ENCODE results near the gene PIK3CD. TPM values are rescaled to one million over a fixed set of nuclear protein-coding genes. Genes with fewer than 3 reads are reported as not detected.
"Not testable (repeated sequence)": the region's sequence is repeated elsewhere in the genome, so short reads cannot be mapped to it uniquely, and the experiment has no call there.

The PIK3CD gene
- total RNA-seq, 4 donors from 2014 or later = 4.2 to 5.4 (median 5.0) TPM

DNA sequence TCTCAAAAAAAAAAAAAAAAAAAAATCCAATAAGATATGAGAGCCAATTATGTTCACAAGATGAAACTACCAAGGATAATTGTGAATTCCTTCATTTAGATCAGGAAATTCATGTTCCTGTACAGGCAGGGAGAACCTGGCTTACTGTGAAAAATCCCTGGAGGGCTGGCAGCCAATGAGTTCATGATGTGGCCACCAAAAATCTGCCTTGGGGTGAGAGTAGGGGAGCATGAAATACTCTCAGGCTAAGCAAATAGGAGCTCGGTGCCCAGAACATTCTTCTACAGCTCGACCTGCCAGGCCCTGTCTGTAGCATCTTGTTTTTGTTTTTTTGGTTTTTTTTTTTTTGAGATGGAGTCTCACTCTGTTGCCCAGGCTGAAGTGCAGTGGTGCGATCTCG, 50.1 kb downstream of the PIK3CD start:
- WGBS, 2 donors = 51 to 60% methylated on average over 4 of the region's 4 CpGs
- DNase-seq (ENCODE audit: low spot score in 2 of 2) = no peak
- intact Hi-C loops (cut with DNase I; ENCODE audit: low total_unique reads) = no loop called here
- no peak for TF ChIP-seq POLR2A (IDR thresholded peaks at IDR 0.05)
- H3K4me3 ChIP-seq (ENCODE audit: low read depth, poor library complexity, severe bottlenecking) = no peak overlapping the region

GRCh38 chr1:9703165-9703509, 51.6 kb downstream of the PIK3CD start:
- 92% methylated on average over 5 of the region's 5 CpGs for WGBS, 2 donors
- no peak for DNase-seq (ENCODE audit: low spot score in 2 of 2)
- no peak for TF ChIP-seq POLR2A (IDR thresholded peaks at IDR 0.05)
- intact Hi-C loops (cut with DNase I; ENCODE audit: low total_unique reads) = no loop called here
- no peak overlapping the region for H3K4me3 ChIP-seq (ENCODE audit: low read depth, poor library complexity, severe bottlenecking)

DNA sequence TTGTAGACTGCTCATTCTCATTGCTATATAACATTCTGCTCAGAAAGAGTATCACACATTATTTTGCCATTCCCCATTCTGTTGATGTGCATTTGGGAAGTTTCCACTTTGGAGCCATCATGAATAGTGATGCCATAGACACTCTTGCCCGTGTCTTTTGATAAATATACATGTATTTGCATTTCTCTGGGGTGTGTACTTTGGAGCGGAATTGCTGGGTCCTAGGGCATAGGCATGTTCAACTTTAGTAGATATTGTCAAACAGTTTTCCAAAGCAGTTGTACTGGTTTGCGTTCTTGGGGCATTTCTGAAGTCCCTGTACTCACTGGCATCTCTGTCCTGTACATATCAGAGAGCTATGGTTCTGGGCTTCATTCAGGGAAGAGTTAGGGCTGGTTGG, 52.1 kb downstream of the PIK3CD start:
- TF ChIP-seq POLR2A (IDR thresholded peaks at IDR 0.05) = no peak
- TF ChIP-seq, protein P1, sequence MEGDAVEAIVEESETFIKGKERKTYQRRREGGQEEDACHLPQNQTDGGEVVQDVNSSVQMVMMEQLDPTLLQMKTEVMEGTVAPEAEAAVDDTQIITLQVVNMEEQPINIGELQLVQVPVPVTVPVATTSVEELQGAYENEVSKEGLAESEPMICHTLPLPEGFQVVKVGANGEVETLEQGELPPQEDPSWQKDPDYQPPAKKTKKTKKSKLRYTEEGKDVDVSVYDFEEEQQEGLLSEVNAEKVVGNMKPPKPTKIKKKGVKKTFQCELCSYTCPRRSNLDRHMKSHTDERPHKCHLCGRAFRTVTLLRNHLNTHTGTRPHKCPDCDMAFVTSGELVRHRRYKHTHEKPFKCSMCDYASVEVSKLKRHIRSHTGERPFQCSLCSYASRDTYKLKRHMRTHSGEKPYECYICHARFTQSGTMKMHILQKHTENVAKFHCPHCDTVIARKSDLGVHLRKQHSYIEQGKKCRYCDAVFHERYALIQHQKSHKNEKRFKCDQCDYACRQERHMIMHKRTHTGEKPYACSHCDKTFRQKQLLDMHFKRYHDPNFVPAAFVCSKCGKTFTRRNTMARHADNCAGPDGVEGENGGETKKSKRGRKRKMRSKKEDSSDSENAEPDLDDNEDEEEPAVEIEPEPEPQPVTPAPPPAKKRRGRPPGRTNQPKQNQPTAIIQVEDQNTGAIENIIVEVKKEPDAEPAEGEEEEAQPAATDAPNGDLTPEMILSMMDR (IDR thresholded peaks at IDR 0.05) = no peak
- WGBS, 2 donors = 93 to 96% methylated on average over 3 of the region's 3 CpGs
- no peak overlapping the region for H3K4me3 ChIP-seq (ENCODE audit: low read depth, poor library complexity, severe bottlenecking)
- DNase-seq (ENCODE audit: low spot score in 2 of 2) = no peak
- intact Hi-C loops (cut with DNase I; ENCODE audit: low total_unique reads) = no loop called here

- intact Hi-C loops (cut with DNase I; ENCODE audit: low total_unique reads) = no loop called here
- no peak for DNase-seq (ENCODE audit: low spot score in 2 of 2)
- H3K4me3 ChIP-seq (ENCODE audit: low read depth, poor library complexity, severe bottlenecking) = no peak overlapping the region
- TF ChIP-seq POLR2A (IDR thresholded peaks at IDR 0.05) = no peak
- TF ChIP-seq, protein P1 (IDR thresholded peaks at IDR 0.05) = no peak
- WGBS, 2 donors = 88 to 91% methylated on average over 8 of the region's 8 CpGs
Measured at GRCh38 chr1:9705337-9706093, 54.0 kb downstream of the PIK3CD start.

DNA sequence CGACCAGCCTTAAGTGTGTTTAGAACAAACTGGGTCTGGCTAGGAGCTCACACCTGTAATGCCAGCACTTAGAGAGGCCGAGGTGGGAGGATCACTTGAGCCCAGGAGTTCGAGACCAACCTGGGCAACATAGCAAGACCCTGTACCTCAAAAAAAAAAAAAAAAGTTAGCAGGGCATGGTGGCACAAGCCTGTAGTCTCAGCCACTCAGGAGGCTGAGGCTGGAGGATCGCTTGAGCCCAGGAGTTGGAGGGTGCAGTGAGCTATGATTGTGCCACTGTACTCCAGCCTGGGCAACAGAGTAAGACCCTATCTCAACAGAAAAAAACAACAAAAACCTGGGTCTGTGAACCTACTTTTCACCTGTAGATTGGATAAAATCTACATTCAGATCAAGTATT, 54.6 kb downstream of the PIK3CD start:
- DNase-seq (ENCODE audit: low spot score in 2 of 2) = no peak
- WGBS, 2 donors = 90 to 97% methylated on average over 4 of the region's 4 CpGs
- intact Hi-C loops (cut with DNase I; ENCODE audit: low total_unique reads) = no loop called here

GRCh38 chr1:9710037-9710436, 58.5 kb downstream of the PIK3CD start:
- TF ChIP-seq, protein P1 (IDR thresholded peaks at IDR 0.05) = no peak
- no peak for TF ChIP-seq POLR2A (IDR thresholded peaks at IDR 0.05)
- intact Hi-C loops (cut with DNase I; ENCODE audit: low total_unique reads) = no loop called here
- H3K4me3 ChIP-seq (ENCODE audit: low read depth, poor library complexity, severe bottlenecking) = no peak overlapping the region
- no peak for DNase-seq (ENCODE audit: low spot score in 2 of 2)
- whole genome bisulfite sequencing, 2 donors = 88 to 90% methylated on average over 8 of the region's 8 CpGs

More for the DNA sequence above, 54.6 kb downstream of the PIK3CD start:
- no peak overlapping the region for H3K4me3 ChIP-seq (ENCODE audit: low read depth, poor library complexity, severe bottlenecking)
- TF ChIP-seq, protein P1 (IDR thresholded peaks at IDR 0.05) = no peak
- TF ChIP-seq POLR2A (IDR thresholded peaks at IDR 0.05) = no peak

GRCh38 chr1:9711466-9712020, 60.0 kb downstream of the PIK3CD start:
- DNase-seq (ENCODE audit: low spot score in 2 of 2) = no peak
- H3K4me3 ChIP-seq (ENCODE audit: low read depth, poor library complexity, severe bottlenecking) = no peak overlapping the region
- intact Hi-C loops (cut with DNase I; ENCODE audit: low total_unique reads) = no loop called here
- no peak for TF ChIP-seq POLR2A (IDR thresholded peaks at IDR 0.05)
- TF ChIP-seq, protein P1 (IDR thresholded peaks at IDR 0.05) = no peak
- 87 to 92% methylated on average over 9 of the region's 9 CpGs for WGBS, 2 donors

DNA sequence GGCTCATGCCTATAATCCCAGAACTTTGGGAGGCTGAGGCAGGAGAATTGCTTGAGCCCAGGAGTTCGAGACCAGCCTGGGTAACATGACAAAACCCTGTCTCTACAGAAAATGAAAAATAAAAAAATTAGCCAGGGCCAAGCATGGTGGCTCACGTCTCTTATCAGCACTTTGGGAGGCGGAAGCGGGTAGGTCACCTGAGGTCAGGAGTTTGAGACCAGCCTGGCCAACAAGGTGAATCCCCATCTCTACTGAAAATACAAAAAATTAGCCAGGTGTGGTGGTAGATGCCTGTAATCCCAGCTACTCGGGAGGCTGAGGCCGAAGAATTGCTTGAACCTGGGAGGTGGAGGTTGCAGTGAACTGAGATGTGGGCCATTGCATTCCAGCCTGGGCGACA, 61.2 kb downstream of the PIK3CD start:
- DNase-seq (ENCODE audit: low spot score in 2 of 2); intact Hi-C loops (cut with DNase I; ENCODE audit: low total_unique reads); H3K4me3 ChIP-seq (ENCODE audit: low read depth, poor library complexity, severe bottlenecking): not testable (repeated sequence)
- 93 to 97% methylated on average over 7 of the region's 7 CpGs for WGBS, 2 donors
